Endodermal cell (in vitro differentiated cells): ENCODE measurements around the gene SYNGAP1. TPM values are rescaled to one million over a fixed set of nuclear protein-coding genes. Genes with fewer than 3 reads are reported as not detected.

Source experiments
- DNase-seq: peaks from one replicate; pipeline ENCODE4 v3.0.0-alpha.2; 2017
- H3K27ac ChIP-seq: 2 replicates; pipeline ENCODE4 v1.5.1; 2013; ENCODE audit warnings: mild to moderate bottlenecking, low read depth, low read length, moderate library complexity
- H3K27me3 ChIP-seq: 2 replicates; pipeline ENCODE4 v1.6.1; 2013; ENCODE audit warnings: mild to moderate bottlenecking, low read length, moderate library complexity; ENCODE audit not compliant: insufficient read depth, control insufficient read depth, poor library complexity, severe bottlenecking
- H3K36me3 ChIP-seq: 2 replicates; pipeline ENCODE4 v1.7.0; 2013; ENCODE audit warnings: mild to moderate bottlenecking, low read length, moderate library complexity; ENCODE audit not compliant: control insufficient read depth, insufficient read depth
- H3K4me1 ChIP-seq: one replicate; pipeline ENCODE4 v1.7.0; 2013; ENCODE audit warnings: low read length; ENCODE audit not compliant: control insufficient read depth, insufficient read depth
- H3K4me3 ChIP-seq: 2 replicates; pipeline ENCODE4 v1.5.1; 2013; ENCODE audit warnings: mild to moderate bottlenecking, low read length, moderate library complexity
- H3K9ac ChIP-seq: 2 replicates; pipeline ENCODE4 v1.6.1; 2013; ENCODE audit warnings: mild to moderate bottlenecking, low read length, moderate library complexity; ENCODE audit not compliant: poor library complexity, severe bottlenecking; ENCODE audit errors: extremely low read depth
- H3K9me3 ChIP-seq: 2 replicates; pipeline ENCODE4 v1.6.1; 2013; ENCODE audit warnings: mild to moderate bottlenecking, low read length, moderate library complexity; ENCODE audit not compliant: control insufficient read depth
- H3K27ac Mint-ChIP-seq: 2 replicates; pipeline ENCODE4 v1.8.0; 2020; ENCODE audit warnings: mixed read lengths
- H3K27me3 Mint-ChIP-seq: 2 replicates; pipeline ENCODE4 v1.8.0; 2021; ENCODE audit warnings: mild to moderate bottlenecking, mixed read lengths; ENCODE audit not compliant: insufficient read depth
- H3K36me3 Mint-ChIP-seq: 2 replicates; pipeline ENCODE4 v1.8.0; 2020; ENCODE audit warnings: low read depth, mixed read lengths
- H3K4me1 Mint-ChIP-seq: 2 replicates; pipeline ENCODE4 v1.8.0; 2020; ENCODE audit warnings: mixed read lengths
- H3K4me3 Mint-ChIP-seq: 2 replicates; pipeline ENCODE4 v1.8.0; 2020; ENCODE audit warnings: mild to moderate bottlenecking, moderate library complexity, mixed read lengths
- H3K9me3 Mint-ChIP-seq: 2 replicates; pipeline ENCODE4 v1.8.0; 2020; ENCODE audit warnings: mild to moderate bottlenecking, mixed read lengths
- CTCF ChIP-seq: fragments of 200-600 bp; sonication (generic); conservative IDR thresholded peaks from 2 replicates; pipeline ENCODE4 v1.5.0; 2021; ENCODE audit warnings: antibody characterized with exemption, mild to moderate bottlenecking
- WGBS, 2 experiments: methylation state at CpG; one replicate each; pipeline versions ENCODE4 v1.1.5 to v1.1.7; 2013; ENCODE audit warnings: missing lambda C conversion rate in 2 of 2, mixed read lengths in 1 of 2; ENCODE audit not compliant: insufficient coverage in 1 of 2, insufficient read length in 1 of 2; 5-methylcytosine and 5-hydroxymethylcytosine counted together
- total RNA-seq, 2 donors: library from RNA; stranded (reverse); fragmentation: NEBNext Ultra II Directional in 1 of 2; extraction: Animal tissue kit (Norgen Biotek cat#: 25700) in 1 of 2; gene quantifications; 2 replicates in 1 of 2; 3 replicates in 1 of 2; pipeline ENCODE4 v1.2.1, GENCODE V29; 2021

The SYNGAP1 gene
- total RNA-seq, 2 donors from 2014 or later, result 90.2 to 94.2 TPM

- DNase-seq, result no peak
- no peaks in the 10 kb centered on the region for H3K27me3 Mint-ChIP-seq
- H3K4me1 Mint-ChIP-seq, result peaks cover 24% of the 10 kb centered on the region
- Histone ChIP-seq H3K4me1 (no peaks in the 10 kb centered on the region), H3K9me3 (no peaks in the 10 kb centered on the region), H3K27ac (peak overlapping the region; percentile 52), H3K36me3 (no peaks in the 10 kb centered on the region), H3K9ac (peak overlapping the region; percentile 83), H3K27me3 (no peaks in the 10 kb centered on the region), H3K4me3 (peak overlapping the region; percentile 95)
- peaks cover 3% of the 10 kb centered on the region for H3K36me3 Mint-ChIP-seq
- no peaks in the 10 kb centered on the region for H3K9me3 Mint-ChIP-seq
- TF ChIP-seq CTCF, result no peak
- H3K27ac Mint-ChIP-seq, result peak overlapping the region; percentile 97
- 0 to 1% methylated on average over 4 to 31 of the region's 31 CpGs for WGBS, 2 experiments
- peak overlapping the region; percentile 85 for H3K4me3 Mint-ChIP-seq
Observed at GRCh38 chr6:33391922-33392594, 27.8 kb upstream of the SYNGAP1 start.

DNA sequence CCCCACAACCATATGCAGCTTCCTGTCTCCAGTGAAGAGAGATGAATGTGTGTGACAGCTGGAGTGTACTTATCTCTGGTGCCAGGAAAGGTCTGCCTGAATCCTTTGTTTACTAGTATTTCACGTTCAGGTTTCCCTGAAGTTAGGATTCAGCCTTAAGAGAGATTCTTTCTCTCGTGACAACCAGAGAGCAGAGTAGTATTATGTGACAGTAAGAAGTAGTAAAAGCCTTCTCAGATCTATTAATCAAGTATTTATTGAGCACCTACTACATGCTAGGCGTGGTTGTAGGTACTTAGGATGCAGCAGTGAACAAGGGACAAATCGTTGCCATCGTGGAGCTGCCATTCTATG lies 27.3 kb upstream of the SYNGAP1 start:
- H3K4me3 ChIP-seq, result peak overlapping the region; percentile 95
- Mint-ChIP-seq H3K36me3 (peaks cover 6% of the 10 kb centered on the region), H3K27ac (peak overlapping the region; percentile 97), H3K4me1 (peaks cover 24% of the 10 kb centered on the region), H3K4me3 (peak overlapping the region; percentile 85), H3K9me3 (no peaks in the 10 kb centered on the region), H3K27me3 (no peaks in the 10 kb centered on the region)
- DNase-seq, result no peak
- H3K9me3 ChIP-seq, result no peaks in the 10 kb centered on the region
- H3K27ac ChIP-seq, result no peak overlapping the region
- peaks cover under 1% of the 10 kb centered on the region for H3K36me3 ChIP-seq
- no peaks in the 10 kb centered on the region for H3K27me3 ChIP-seq
- H3K9ac ChIP-seq, result peak overlapping the region; percentile 83
- TF ChIP-seq CTCF, result no peak
- H3K4me1 ChIP-seq, result no peaks in the 10 kb centered on the region
- WGBS, 2 experiments, result 40 to 56% methylated on average over 3 to 5 of the region's 5 CpGs

DNA sequence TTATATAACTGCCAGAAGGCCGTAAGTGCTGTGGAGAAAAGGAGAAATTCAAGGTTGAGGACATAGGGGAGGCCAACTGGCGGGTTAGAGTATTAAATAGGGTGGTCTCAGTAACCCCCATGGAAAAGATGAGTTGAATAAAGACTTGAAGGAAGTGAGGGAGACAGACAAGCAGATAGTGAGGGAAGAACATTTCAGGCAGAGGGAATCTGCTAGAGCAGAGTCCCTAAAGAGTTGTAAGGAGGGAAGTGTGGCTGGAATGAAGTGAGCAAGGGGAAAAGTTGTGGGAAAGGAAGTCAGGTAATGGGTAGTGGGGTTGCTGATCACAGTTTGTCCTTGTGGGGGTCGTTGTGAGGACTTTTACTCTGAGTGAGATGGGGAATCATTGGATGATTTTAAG lies 26.9 kb upstream of the SYNGAP1 start:
- Histone ChIP-seq H3K4me1 (no peaks in the 10 kb centered on the region), H3K27ac (no peak overlapping the region), H3K36me3 (peaks cover 4% of the 10 kb centered on the region), H3K4me3 (peak overlapping the region; percentile 95), H3K27me3 (no peaks in the 10 kb centered on the region), H3K9me3 (no peaks in the 10 kb centered on the region), H3K9ac (peak overlapping the region; percentile 83)
- DNase-seq, result no peak
- Mint-ChIP-seq H3K4me3 (peak overlapping the region; percentile 85), H3K4me1 (peaks cover 24% of the 10 kb centered on the region), H3K27ac (peak overlapping the region; percentile 86), H3K36me3 (peaks cover 10% of the 10 kb centered on the region), H3K9me3 (no peaks in the 10 kb centered on the region), H3K27me3 (no peaks in the 10 kb centered on the region)
- 67 to 75% methylated on average over 3 of the region's 3 CpGs for WGBS, 2 experiments
- no peak for TF ChIP-seq CTCF
